HG03354 (cell line): ENCODE measurements around the gene ZNF44.
A peak's percentile ranks its signal among the peaks of the same experiment; 100 is the strongest.
"Not testable (repeated sequence)": the region's sequence is repeated elsewhere in the genome, so short reads cannot be mapped to it uniquely, and the experiment has no call there.

Experiments used
- ATAC-seq: cut with Tn5 transposase; IDR thresholded peaks from one replicate; pipeline ENCODE4 v1.9.1; 2021; ENCODE audit warnings: mild to moderate bottlenecking; ENCODE audit not compliant: unreplicated experiment, poor library complexity, severe bottlenecking

The ZNF44 gene

DNA sequence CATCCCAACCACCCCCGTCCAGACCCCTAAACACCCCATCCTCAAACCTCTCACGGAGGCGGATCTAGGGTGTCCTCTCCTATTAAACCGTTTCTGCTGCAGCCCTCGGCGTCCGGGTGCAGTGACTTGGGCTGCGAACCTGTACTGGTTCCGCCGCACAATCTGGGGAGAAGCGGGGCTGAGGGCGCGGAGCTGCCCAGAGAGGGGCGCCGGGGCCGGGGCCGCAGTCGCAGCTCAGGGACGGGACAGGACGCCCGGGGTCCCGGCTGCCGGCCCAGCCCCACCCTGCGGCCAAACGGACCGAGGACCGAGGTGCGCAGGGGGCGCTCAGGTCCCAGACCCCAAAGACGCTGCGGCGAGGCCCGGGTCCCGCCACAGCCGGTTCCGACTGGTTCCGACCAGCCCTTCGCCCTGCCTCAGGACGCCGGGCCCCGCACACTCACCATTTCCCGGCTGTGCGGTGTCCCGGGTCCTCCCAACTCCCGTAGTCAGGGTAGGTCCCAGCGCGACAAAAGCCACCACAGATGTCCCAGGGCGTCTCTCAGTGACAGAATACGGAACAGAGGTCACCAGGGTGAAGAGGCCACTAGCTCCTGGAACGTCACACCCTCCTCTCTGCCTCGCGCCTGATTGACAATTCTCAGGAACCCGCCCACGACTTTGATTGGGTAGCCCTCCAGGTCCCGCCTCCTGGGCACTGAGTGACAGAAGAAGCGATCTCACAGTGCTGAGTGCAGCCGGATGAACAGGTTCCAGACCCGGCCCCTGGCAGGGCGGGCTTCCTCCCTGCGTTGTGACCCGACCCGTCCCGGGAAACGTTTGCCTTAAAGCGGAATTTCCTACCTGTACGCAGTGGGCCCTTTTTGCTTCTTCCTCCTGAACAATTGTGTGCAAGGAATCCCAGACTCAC, at the start of gene ZNF44:
ZNF44 (minus strand) TSS at position 635 of the 910 bp plus-strand sequence; CDS start at position 446, 189 bp downstream.
- peak; percentile 92 for ATAC-seq

DNA sequence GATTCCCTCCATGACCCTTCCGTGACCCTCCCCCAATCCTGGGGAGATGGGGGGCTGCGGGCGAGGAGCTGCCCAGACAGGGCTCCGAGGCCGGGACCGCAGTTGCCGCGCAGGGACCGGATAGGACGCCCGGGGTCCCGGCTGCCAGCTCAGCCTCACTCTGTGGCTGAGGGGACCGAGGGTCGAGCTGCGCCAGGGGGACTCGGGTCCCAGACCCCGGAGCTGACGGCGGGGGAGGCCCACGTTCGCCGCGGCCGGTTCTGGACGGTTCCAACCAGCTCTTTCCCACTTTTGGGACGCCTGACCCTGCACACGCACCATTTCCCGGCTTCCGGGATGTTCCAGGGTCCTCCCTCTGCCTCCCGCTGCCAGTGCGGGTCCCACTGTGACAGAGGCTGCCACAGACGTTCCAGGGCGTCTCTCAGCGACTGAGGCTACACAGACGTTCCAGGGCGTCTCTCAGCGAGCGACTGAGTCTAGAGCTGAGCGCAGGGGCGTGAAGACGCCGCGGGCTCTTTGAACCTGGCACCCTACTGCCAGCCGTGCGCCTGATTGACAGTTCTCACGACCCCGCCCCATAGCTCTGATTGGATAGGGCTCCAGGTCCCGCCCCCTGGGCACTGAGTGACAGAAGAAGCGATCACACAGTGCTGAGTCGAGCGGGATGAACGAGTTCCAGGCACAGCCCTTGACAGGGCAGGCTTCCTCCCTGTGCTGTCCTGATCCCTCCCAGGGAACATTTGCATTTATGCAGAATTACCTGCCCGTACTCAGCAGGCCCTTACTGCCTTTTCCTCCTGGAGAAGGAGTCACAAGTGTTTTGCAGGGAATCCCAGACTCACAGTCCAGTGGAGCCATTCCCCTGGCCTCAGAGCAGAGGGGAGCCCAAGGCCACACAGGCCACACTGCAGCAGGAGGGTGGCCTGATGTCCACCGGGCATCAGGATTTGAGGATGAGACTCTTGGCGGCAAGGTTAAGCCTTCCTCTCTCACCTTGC, 38.8 kb upstream of the ZNF44 start, which contains the start of gene ZNF563:
ZNF563 (minus strand) TSS at position 472 of the 998 bp plus-strand sequence; CDS start at position 321, 151 bp downstream.
- peak; percentile 93 for ATAC-seq

DNA sequence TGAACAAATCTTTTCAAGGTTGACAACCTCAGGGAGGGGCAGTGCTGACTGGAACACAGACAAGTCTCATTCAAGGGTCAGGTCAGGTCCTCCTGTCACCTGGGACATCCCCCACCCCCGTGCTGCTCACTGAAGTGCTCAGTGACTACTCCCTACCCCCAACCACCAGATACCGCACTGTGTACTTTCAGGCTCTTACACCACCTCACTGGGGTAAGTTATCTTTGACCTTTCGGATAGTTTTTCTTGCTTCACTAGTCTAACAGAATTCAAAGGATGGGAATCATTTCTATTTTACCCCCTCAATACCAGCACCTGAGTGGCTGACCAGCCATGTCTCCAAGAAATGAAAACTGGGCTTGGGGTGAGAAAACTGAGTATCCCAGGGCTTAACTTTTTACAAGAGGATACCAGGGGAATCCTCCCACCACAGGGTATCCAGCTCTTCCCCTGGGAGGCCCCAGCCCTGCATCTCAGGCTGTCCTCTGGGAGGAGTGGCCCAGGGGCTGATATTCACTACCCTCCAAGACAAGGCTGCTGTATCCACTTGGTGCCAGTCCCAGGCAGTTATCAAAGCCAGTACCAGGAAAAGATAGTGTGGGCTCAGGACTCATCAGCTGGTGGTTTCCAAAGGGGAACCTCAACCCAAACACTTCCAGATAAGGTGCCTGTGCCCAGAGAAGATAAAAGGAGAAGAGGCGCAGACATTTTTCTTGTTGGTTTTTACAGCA, 36.7 kb upstream of the ZNF44 start:
- peak; percentile 39 for ATAC-seq

DNA sequence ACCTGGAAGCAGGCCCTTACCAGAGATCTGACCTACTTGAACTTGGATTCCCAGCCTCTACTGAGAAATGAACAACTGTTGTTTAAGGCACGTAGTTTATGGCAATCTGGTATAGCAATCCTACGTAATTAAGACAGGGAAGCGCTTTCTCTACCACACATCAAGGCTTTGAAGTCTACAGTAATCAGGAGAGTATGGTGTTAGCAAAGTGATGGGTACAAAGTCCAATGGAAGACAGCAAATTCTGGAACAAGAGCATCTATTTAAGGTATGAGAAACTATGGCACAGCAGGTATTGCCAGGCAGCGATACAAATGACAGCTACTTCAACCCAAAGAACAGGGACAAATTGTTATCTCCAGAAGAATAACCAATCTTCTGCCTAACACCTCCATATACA, 35.7 kb upstream of the ZNF44 start:
- ATAC-seq: no peak

DNA sequence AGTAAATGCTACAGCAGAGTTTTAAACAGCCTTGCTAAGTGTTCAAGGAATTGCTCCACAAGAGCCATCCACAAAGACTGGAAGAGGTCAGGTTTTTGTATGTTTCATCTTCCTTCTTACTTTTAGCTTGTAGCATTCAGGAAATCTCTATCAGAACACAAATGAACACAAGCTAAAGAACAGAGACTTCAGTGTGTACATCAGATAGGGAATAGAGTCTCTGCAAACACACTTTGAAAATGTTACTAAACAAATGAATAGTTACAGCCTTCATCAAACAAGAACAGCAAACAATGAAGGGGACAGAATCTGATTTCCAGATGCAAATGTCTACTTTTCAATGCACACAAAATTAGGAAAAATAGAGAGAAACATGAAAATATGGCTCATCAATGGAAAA, 31.0 kb upstream of the ZNF44 start:
- ATAC-seq: no peak

DNA sequence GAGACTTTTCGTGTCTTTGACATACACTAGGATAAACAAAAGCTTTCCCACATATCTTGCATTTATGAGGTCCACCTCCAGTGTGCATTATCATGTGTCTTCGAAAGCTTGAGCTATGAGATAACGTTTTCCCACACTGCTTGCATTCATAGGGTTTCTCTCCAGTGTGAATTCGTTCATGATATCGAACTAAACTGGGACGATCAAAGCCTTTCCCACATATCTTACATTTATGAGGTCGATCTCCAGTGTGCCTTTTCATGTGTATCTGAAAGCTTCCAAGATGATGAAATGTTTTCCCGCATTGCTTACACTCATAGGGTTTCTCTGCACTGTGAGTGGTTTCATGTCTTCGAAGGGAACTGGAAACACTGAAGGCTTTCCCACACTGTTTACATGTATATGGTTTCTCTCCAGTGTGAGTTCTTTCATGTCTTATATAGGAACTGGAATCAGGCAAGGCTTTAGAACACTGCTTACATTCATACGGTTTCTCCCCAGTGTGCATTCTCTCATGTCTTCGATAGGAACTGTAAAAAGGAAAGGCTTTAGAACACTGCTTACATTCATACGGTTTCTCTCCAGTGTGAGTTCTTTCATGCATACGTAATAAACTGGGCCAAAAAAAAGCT, 24.2 kb upstream of the ZNF44 start:
- ATAC-seq: no peak

DNA sequence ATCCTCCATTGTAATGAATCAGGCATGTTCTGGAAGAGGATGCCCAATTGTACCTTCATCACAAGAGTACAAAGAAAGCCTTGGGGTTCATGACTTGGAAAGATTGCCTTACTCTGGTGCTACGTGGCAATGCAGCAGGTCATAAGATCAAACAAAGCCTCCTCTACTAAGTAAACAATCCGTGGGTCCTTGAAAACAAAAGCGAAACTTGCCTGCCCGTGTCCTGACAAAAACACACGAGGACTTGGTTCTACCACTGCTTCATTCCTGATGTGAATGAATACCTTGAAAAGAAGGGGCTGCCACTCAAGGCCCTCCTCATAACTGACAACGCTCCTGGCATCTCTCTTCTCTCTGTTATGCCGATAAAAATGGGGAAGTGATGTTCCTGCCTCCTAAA, 19.9 kb upstream of the ZNF44 start:
- no peak for ATAC-seq

DNA sequence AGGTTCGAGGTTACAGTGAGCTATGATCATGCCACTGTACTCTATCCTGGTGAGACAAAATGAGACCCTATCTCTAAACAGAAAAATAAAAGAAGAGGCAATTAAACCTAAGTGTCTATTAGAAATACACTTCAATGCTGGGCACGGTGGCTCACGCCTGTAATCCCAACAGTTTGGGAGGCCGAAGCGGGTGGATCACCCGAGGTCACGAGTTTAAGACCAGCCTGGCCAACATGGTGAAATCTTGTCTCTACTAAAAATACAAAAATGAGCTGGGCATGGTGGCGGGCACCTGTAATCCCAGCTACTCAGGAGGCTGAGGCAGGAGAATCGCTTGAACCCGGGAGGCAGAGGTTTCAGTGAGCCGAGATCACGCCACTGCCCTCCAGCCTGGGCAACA, 14.2 kb upstream of the ZNF44 start:
- ATAC-seq: not testable (repeated sequence)

DNA sequence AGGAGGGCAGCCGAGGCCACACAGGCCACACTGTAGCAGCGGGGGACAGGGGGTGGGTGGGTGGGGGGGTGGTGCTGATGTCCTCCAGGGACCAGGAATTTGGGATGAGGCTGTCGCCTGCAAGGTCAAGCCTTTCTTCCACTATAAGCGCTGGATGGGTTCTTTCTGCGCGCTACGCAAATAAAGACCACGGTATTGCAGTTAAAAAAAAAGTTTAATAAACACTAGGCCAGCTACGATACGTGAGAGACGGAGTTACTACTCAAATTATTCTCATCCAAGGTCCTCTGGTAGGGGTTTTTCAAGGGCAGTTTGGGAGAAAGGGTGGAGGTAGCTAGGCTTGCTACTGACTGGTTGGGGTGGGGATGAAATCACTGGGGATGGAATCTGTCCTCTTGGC, 508 bp upstream of the ZNF44 start:
- no peak for ATAC-seq

DNA sequence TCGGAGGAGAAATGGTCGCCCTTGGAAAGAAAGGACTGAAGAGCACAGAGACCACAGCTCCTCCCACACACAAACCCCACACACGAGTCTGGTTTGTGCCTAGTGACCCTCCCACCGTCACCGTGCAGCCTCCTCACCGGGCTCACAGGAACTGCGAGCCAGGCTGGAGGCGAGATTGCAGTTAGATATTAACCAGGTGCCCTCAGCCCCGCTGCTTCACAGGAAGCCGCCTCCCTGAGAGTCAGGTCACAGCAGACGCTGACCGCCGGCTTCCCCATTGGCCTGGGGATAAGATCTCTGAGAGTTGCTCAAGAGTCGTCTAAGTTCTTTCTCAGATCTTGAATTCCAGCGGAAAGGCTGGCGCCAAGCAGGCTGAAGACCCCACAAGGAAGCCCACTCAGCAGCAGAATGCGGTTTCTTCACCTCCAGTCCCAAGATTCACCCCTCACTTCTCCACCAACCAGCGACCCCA, 870 bp downstream of the ZNF44 start:
- ATAC-seq: peak; percentile 55

DNA sequence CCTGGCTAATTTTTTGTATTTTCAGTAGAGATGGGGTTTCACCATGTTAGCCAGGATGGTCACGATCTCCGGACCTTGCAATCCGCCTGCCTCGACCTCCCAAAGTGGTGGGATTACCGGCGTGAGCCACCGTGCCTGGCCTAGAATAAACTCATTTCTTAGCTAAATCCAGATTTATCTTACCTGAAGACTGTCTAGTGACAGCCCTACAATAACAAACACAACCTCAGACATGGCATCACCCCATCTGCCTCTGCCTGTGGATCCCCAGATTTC, 5.0 kb downstream of the ZNF44 start:
- no peak for ATAC-seq

DNA sequence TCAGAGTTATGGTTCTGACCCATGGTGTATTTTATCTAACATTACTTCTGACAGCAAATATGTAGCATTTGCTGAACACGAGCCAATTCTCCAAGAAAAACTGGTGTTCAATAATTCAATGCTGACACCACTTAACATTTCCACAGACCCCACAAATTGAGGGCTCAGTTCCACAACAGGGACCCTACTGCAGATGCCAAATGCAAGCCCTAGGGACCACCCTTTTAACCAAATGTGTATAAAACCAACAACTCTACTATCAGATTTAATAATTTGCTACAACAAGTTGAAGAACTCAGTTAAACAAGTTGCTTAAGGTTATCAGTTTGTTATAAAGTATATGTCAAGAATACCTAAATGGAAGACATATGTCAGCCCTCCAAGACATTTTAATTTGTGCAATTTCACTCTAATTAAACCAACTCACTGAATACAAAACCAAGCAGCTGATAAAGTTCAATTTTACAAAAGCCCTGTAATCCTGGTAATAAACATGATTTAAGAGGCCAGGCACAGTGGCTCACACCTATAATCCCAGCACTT, 6.7 kb downstream of the ZNF44 start:
- ATAC-seq: no peak

DNA sequence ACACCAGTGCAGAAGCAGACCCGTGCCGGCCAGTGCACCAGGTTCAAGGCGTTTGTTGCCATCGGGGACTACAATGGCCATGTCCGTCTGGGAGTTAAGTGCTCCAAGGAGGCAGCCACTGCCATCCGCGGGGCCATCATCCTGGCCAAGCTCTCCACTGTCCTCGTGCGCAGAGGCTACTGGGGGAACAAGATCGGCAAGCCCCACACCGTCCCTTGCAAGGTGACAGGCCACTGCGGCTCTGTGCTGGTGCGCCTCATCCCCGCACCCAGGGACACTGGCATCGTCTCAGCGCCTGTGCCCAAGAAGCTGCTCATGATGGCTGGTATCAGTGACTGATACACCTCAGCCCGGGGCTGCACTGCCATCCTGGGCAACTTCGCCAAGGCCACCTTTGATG, 10.1 kb downstream of the ZNF44 start:
- no peak for ATAC-seq

DNA sequence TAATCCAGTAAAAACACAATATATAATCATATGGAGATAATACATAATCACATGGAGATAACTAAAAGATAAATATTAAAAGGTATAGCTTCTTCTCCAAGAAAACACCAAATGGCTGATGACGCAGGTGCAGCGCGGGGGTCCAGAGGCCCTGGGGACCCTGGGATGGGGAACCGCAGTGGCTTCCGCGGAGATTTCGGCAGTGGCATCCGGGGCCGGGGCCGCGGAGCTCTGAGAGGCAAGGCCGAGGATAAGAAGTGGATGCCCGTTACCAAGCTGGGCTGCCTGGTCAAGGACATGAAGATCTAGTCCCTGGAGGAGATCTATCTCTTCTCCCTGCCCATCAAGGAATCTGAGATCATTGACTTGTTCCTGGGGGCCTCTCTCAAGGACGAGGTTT, 10.5 kb downstream of the ZNF44 start:
- no peak for ATAC-seq

DNA sequence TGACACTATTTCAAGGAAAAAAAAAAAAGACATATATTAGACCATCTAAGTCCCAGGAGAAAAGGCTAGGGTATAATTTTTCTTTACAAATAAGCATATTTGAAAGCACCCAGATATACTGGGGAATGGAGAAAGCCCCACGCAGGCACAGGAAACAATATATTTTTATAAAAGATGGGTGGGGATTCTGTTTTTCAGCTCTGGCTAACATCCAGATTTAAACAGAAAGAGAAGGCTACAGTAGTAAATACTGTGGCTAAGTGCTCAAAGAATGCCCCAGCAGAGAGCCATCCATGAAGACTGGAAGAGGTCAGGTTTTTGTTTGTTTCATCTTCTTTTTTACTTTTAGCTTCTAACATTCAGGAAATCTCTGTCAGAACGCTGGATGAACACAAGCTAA, 16.0 kb downstream of the ZNF44 start:
- ATAC-seq: no peak

DNA sequence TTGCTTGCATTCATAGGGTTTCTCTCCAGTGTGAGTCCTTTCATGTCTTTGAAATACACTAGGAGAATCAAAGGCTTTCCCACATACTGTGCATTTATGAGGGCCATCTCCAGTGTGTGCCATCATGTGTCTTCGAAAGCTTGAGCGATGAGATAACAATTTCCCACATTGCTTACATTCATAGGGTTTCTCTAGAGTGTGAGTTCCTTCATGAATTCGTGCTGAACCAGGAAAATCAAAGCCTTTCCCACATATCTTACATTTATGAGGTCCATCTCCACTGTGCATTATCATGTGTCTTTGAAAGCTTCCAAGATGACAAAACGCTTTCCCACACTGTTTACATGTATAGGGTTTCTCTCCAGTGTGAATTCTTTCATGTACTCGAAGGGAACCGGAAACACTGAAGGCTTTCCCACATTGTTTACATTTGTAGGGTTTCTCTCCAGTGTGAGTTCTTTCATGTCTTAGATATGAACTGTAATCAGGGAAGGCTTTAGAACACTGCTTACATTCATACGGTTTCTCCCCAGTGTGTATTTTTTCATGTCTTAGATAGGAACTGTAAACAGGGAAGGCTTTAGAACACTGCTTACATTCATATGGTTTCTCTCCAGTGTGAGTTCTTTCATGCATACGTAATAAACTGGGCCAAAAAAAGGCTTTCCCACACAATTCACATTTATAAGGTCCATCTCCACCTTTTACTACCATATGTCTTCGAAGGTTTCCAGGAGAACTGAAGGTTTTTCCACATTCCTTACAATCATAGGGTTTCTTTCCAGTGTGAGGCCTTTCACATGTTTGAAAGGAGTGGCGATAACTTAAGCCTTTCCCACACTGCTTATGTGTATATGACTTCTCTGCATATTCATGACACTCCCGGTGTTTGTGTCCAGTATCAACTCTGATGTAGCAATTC, 21.4 kb downstream of the ZNF44 start:
- no peak for ATAC-seq

DNA sequence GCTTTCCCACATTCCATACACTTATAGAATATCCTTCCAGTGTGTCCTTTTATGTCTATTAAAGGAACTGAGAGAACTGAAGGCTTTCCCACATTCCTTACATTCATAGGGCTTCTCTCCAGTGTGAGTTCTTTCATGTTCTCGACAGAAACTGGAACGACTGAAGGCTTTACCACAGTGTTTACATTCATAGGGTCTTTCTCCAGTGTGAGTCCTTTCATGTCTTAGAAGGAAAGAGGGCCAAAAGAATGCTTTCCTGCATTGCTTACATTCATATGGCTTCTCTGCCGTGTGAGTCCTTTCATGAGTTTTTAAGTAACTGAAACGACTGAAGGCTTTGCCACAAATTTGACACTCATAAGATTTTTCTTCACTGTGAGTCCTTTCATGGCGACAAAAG, 22.3 kb downstream of the ZNF44 start:
- ATAC-seq: no peak

DNA sequence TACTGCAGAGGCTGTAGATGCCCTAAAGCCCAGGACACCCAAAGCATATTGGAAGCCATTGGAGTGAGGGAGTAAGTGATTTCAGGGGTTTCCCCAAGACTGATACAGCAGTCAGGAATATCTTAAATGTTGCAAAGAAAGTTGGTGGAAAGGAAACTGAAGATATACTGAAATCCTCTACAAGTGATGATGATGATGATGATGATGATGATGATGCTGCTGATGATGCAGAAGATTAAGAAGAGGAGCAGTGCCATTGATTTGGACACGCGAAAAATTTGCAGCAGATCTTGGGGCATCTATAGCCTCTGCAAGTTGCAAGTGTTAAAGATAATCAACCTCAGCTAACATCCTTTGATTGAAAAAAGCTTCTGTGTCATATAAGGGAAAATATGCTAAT, 23.8 kb downstream of the ZNF44 start:
- no peak for ATAC-seq
